Activated CD8-positive, alpha-beta T cell treated with anti-CD3 and anti-CD28 coated beads for 36 hours (primary cell): ENCODE measurements around the gene LILRB3. TPM values are rescaled to one million over a fixed set of nuclear protein-coding genes. Genes with fewer than 3 reads are reported as not detected.
A peak's percentile ranks its signal among the peaks of the same experiment; 100 is the strongest.

Experiments used
- ATAC-seq: fragments of 200-7000 bp; cut with Tn5 transposase; one replicate; pipeline ENCODE4 v1.10.0; 2021; ENCODE audit warnings: mild to moderate bottlenecking, moderate library complexity
- CTCF ChIA-PET: fragments of 350-600 bp; sonication (Branson Sonifier 250); formaldehyde crosslinking; loops from one replicate; lab custom pipeline; 2021; ENCODE audit warnings: antibody characterized with exemption; lab: Charles Lee
- POLR2A ChIA-PET: fragments of 350-600 bp; sonication (Branson Sonifier 250); formaldehyde crosslinking; loops from one replicate; lab custom pipeline; 2021; ENCODE audit warnings: antibody characterized with exemption; lab: Charles Lee
- DNase-seq: peaks from one replicate; pipeline ENCODE4 v3.0.0-alpha.2; 2020
- H3K27ac Mint-ChIP-seq: one replicate; pipeline ENCODE4 v1.8.0; 2021; ENCODE audit warnings: mild to moderate bottlenecking, mixed read lengths
- H3K27me3 Mint-ChIP-seq: one replicate; pipeline ENCODE4 v1.8.0; 2021; ENCODE audit warnings: mixed read lengths
- H3K36me3 Mint-ChIP-seq: one replicate; pipeline ENCODE4 v1.8.0; 2021; ENCODE audit warnings: low read depth, mixed read lengths
- H3K4me1 Mint-ChIP-seq: one replicate; pipeline ENCODE4 v1.8.0; 2021; ENCODE audit warnings: low read depth, mixed read lengths
- H3K4me3 Mint-ChIP-seq: one replicate; pipeline ENCODE4 v1.8.0; 2021; ENCODE audit warnings: mild to moderate bottlenecking, moderate library complexity, mixed read lengths
- H3K9me3 Mint-ChIP-seq: one replicate; pipeline ENCODE4 v1.8.0; 2021; ENCODE audit warnings: mixed read lengths
- CTCF ChIP-seq: fragments of 200-600 bp; IDR thresholded peaks from one replicate; pipeline ENCODE4 v1.8.0; 2022; ENCODE audit warnings: antibody characterized with exemption, mild to moderate bottlenecking
- intact Hi-C: fragments of 100-400 bp; cut with micrococcal nuclease; formaldehyde crosslinking; loops from one replicate; pipeline ENCODE4 v1.10.0; 2022
- total RNA-seq, 2 experiments: library from RNA; stranded (reverse); gene quantifications; one replicate each; pipeline ENCODE4 v1.2.3, GENCODE V29; 2021

The LILRB3 gene
- total RNA-seq, 2 experiments from 2014 or later: not detected

GRCh38 chr19:54190503-54191010, 32.2 kb downstream of the LILRB3 start:
- peak; percentile 100 for DNase-seq
- peak; percentile 67 for ATAC-seq
- peaks cover 28% of the 10 kb centered on the region for H3K4me1 Mint-ChIP-seq
- no peak for TF ChIP-seq CTCF
- ChIA-PET POLR2A (interaction anchor here (1.9 to 18.7 kb wide), 2 partner anchors 15 to 52 kb away, joined by 5 to 419 read pairs; partner anchors contain the start of genes CNOT3 and RPS9), CTCF (interaction anchor here (1.0 to 1.7 kb wide), 2 partner anchors 9 to 17 kb away, joined by 3 to 4 read pairs; no protein-coding TSS in a partner anchor)
- intact Hi-C loops: loop anchor here (1.0 kb wide), 1 partner anchor 10 kb away; the partner anchor contains the start of gene RPS9
- H3K4me3 Mint-ChIP-seq: peak overlapping the region; percentile 75
- H3K27ac Mint-ChIP-seq: peak overlapping the region; percentile 95
- no peaks in the 10 kb centered on the region for H3K27me3 Mint-ChIP-seq
- H3K36me3 Mint-ChIP-seq: peaks cover 29% of the 10 kb centered on the region
- no peaks in the 10 kb centered on the region for H3K9me3 Mint-ChIP-seq

GRCh38 chr19:54189735-54190502, 32.9 kb downstream of the LILRB3 start:
- peaks cover 28% of the 10 kb centered on the region for H3K4me1 Mint-ChIP-seq
- ChIA-PET CTCF (interaction anchor here (0.7 to 4.1 kb wide), 16 partner anchors 9 to 178 kb away, joined by 3 to 22 read pairs (median 4); partner anchors contain the start of gene LENG1), POLR2A (interaction anchor here (1.3 to 18.7 kb wide), 4 partner anchors 16 to 53 kb away, joined by 3 to 419 read pairs (median 8); partner anchors contain the start of genes LENG1 and RPS9)
- no peak for TF ChIP-seq CTCF
- DNase-seq: peak; percentile 100
- peak overlapping the region; percentile 75 for H3K4me3 Mint-ChIP-seq
- H3K27ac Mint-ChIP-seq: peak overlapping the region; percentile 95
- H3K27me3 Mint-ChIP-seq: no peaks in the 10 kb centered on the region
- ATAC-seq: peak; percentile 66
- intact Hi-C loops: loop anchor here (1.0 kb wide), 1 partner anchor 10 kb away; the partner anchor contains the start of gene RPS9
- peaks cover 29% of the 10 kb centered on the region for H3K36me3 Mint-ChIP-seq
- H3K9me3 Mint-ChIP-seq: no peaks in the 10 kb centered on the region

GRCh38 chr19:54189145-54189734, 33.6 kb downstream of the LILRB3 start, which contains the start of gene MBOAT7:
Gene MBOAT7 (minus strand): TSS chr19:54189580. CDS start chr19:54188508, 1,072 bp downstream.
- ChIA-PET POLR2A (interaction anchor here (0.7 to 18.7 kb wide), 8 partner anchors 17 to 260 kb away, joined by 3 to 419 read pairs (median 4); partner anchors contain the start of genes LENG1, LENG8 and RPS9), CTCF (interaction anchor here (0.7 to 4.1 kb wide), 15 partner anchors 10 to 179 kb away, joined by 3 to 22 read pairs (median 5); partner anchors contain the start of gene LENG1)
- peaks cover 28% of the 10 kb centered on the region for H3K36me3 Mint-ChIP-seq
- peak; percentile 0 for ATAC-seq
- no peak for DNase-seq
- no peaks in the 10 kb centered on the region for H3K27me3 Mint-ChIP-seq
- H3K9me3 Mint-ChIP-seq: no peaks in the 10 kb centered on the region
- H3K4me3 Mint-ChIP-seq: peak within 1 kb of the TSS; percentile 75
- no peak for TF ChIP-seq CTCF
- peak within 1 kb of the TSS; percentile 95 for H3K27ac Mint-ChIP-seq
- H3K4me1 Mint-ChIP-seq: peaks cover 28% of the 10 kb centered on the region
- intact Hi-C loops: no loop called here

GRCh38 chr19:54188215-54188871, 34.5 kb downstream of the LILRB3 start:
- TF ChIP-seq CTCF: no peak
- Mint-ChIP-seq H3K36me3 (peaks cover 29% of the 10 kb centered on the region), H3K4me1 (peaks cover 28% of the 10 kb centered on the region), H3K27ac (peak overlapping the region; percentile 90), H3K27me3 (no peaks in the 10 kb centered on the region), H3K4me3 (peak overlapping the region; percentile 75), H3K9me3 (no peaks in the 10 kb centered on the region)
- CTCF ChIA-PET: interaction anchor here (1.2 to 4.1 kb wide), 5 partner anchors 13 to 49 kb away, joined by 5 to 22 read pairs (median 6); partner anchors contain the start of gene LENG1
- DNase-seq: peak; percentile 76
- intact Hi-C loops: no loop called here
- POLR2A ChIA-PET: interaction anchor here (0.7 to 18.7 kb wide), 9 partner anchors 10 to 73 kb away, joined by 3 to 419 read pairs (median 5); partner anchors contain the start of genes LENG1, PRPF31, RPS9 and TFPT
- no peak for ATAC-seq
